Measurements from ENCODE around the gene DFFB. TPM values are rescaled to one million over a fixed set of nuclear protein-coding genes. Genes with fewer than 3 reads are reported as not detected.

DFFB gene
- total and polyA plus RNA-seq, 9 of the 15 experiments (the other 6 are each of a cell fraction or from before 2014, with no cell fraction given), result 2.3 to 15.8 (median 11.5) TPM

GRCh38 chr1:3900150-3900968 is 43.1 kb downstream of the DFFB start, which contains the start of gene C1orf174 (continued):
- TF ChIP-seq E2F5 (CRISPR knock-in tag; IDR thresholded peaks at IDR 0.05) (no peak; the same call in 1 of the 2 replicates), SRF (CRISPR knock-in tag; IDR thresholded peaks at IDR 0.05) (no peak; a peak in 2 of 4 replicates), SAP30 (IDR thresholded peaks at IDR 0.05; ENCODE audit: borderline replicate concordance, insufficient read depth, low read depth, low read length, poor library complexity, severe bottlenecking) (peak; percentile 99), TEAD2 (tag; IDR thresholded peaks at IDR 0.05) (peak; percentile 80), STAT5A (IDR thresholded peaks at IDR 0.05; ENCODE audit: borderline replicate concordance, low read length) (no peak; the same call in 1 of the 2 replicates), SPI1 (IDR thresholded peaks at IDR 0.05; ENCODE audit: borderline replicate concordance, low read depth, low read length) (no peak), MAFK (IDR thresholded peaks at IDR 0.05; ENCODE audit: low read length) (no peak), ZNF79 (CRISPR knock-in tag; IDR thresholded peaks at IDR 0.05; ENCODE audit: low read depth) (peak; percentile 51), MYC (IDR thresholded peaks at IDR 0.05; ENCODE audit: low read depth, low read length) (peak; percentile 75), MYC (CRISPR knock-in tag; IDR thresholded peaks at IDR 0.05; ENCODE audit: borderline replicate concordance, low read depth) (peak; percentile 63; the same call in 1 of the 2 replicates), SLC30A9 (CRISPR knock-in tag; IDR thresholded peaks at IDR 0.05) (no peak), ESRRB (CRISPR knock-in tag; IDR thresholded peaks at IDR 0.05; ENCODE audit: borderline replicate concordance) (no peak), KAT8 (IDR thresholded peaks at IDR 0.05; ENCODE audit: low read depth) (no peak), CCNT2 (IDR thresholded peaks at IDR 0.05; ENCODE audit: borderline replicate concordance, extremely low read depth, insufficient read length, low read depth, low read length) (peak; percentile 84), U2AF2 (optimal IDR thresholded peaks at IDR 0.05; ENCODE audit: low read depth, low read length) (no peak), CHD1 (IDR thresholded peaks at IDR 0.05; ENCODE audit: low read length) (peak; percentile 92)
- TF ChIP-seq, protein P1, sequence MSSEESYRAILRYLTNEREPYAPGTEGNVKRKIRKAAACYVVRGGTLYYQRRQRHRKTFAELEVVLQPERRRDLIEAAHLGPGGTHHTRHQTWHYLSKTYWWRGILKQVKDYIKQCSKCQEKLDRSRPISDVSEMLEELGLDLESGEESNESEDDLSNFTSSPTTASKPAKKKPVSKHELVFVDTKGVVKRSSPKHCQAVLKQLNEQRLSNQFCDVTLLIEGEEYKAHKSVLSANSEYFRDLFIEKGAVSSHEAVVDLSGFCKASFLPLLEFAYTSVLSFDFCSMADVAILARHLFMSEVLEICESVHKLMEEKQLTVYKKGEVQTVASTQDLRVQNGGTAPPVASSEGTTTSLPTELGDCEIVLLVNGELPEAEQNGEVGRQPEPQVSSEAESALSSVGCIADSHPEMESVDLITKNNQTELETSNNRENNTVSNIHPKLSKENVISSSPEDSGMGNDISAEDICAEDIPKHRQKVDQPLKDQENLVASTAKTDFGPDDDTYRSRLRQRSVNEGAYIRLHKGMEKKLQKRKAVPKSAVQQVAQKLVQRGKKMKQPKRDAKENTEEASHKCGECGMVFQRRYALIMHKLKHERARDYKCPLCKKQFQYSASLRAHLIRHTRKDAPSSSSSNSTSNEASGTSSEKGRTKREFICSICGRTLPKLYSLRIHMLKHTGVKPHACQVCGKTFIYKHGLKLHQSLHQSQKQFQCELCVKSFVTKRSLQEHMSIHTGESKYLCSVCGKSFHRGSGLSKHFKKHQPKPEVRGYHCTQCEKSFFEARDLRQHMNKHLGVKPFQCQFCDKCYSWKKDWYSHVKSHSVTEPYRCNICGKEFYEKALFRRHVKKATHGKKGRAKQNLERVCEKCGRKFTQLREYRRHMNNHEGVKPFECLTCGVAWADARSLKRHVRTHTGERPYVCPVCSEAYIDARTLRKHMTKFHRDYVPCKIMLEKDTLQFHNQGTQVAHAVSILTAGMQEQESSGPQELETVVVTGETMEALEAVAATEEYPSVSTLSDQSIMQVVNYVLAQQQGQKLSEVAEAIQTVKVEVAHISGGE (CRISPR knock-in tag; IDR thresholded peaks at IDR 0.05), result peak in 1 of 3 experiments; percentile 92; a peak in 3 of 6 replicates
- TF ChIP-seq, protein P2, sequence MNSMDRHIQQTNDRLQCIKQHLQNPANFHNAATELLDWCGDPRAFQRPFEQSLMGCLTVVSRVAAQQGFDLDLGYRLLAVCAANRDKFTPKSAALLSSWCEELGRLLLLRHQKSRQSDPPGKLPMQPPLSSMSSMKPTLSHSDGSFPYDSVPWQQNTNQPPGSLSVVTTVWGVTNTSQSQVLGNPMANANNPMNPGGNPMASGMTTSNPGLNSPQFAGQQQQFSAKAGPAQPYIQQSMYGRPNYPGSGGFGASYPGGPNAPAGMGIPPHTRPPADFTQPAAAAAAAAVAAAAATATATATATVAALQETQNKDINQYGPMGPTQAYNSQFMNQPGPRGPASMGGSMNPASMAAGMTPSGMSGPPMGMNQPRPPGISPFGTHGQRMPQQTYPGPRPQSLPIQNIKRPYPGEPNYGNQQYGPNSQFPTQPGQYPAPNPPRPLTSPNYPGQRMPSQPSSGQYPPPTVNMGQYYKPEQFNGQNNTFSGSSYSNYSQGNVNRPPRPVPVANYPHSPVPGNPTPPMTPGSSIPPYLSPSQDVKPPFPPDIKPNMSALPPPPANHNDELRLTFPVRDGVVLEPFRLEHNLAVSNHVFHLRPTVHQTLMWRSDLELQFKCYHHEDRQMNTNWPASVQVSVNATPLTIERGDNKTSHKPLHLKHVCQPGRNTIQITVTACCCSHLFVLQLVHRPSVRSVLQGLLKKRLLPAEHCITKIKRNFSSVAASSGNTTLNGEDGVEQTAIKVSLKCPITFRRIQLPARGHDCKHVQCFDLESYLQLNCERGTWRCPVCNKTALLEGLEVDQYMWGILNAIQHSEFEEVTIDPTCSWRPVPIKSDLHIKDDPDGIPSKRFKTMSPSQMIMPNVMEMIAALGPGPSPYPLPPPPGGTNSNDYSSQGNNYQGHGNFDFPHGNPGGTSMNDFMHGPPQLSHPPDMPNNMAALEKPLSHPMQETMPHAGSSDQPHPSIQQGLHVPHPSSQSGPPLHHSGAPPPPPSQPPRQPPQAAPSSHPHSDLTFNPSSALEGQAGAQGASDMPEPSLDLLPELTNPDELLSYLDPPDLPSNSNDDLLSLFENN (IDR thresholded peaks at IDR 0.05; ENCODE audit: low read depth in 2 of 2, low read length in 2 of 2), result peak in 1 of 2 experiments; percentile 63; a peak in 2 of 4 replicates

All from K562 (cell line).